ENCODE data around the gene OR4D6.

DNA sequence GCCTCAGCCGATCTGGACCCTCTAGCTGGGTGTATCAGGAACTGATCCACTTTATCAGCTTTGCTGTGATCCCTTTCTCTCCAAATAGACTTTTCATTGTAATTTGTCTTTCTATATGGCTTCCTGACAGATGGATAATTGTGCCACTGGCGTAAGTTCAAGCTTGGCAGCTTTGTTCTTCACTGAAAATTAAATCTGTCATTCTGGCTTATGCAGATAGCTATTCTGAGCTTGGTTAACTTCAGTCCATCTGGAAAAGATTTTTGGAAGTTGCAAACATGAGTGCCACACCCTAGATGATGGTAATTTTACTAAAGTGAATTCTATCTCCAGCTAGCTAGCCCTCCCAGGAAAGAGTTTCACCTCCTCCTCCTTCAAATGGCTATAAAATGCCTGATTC lies 38.6 kb upstream of the OR4D6 start:
- TF ChIP-seq, protein P1, sequence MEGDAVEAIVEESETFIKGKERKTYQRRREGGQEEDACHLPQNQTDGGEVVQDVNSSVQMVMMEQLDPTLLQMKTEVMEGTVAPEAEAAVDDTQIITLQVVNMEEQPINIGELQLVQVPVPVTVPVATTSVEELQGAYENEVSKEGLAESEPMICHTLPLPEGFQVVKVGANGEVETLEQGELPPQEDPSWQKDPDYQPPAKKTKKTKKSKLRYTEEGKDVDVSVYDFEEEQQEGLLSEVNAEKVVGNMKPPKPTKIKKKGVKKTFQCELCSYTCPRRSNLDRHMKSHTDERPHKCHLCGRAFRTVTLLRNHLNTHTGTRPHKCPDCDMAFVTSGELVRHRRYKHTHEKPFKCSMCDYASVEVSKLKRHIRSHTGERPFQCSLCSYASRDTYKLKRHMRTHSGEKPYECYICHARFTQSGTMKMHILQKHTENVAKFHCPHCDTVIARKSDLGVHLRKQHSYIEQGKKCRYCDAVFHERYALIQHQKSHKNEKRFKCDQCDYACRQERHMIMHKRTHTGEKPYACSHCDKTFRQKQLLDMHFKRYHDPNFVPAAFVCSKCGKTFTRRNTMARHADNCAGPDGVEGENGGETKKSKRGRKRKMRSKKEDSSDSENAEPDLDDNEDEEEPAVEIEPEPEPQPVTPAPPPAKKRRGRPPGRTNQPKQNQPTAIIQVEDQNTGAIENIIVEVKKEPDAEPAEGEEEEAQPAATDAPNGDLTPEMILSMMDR (IDR thresholded peaks at IDR 0.05) = no peak
- no peak for TF ChIP-seq POLR2A (IDR thresholded peaks at IDR 0.05)

Data from tibial nerve (tissue), 3 donors.